Measurements from ENCODE around the gene NR4A2.

GRCh38 chr2:156346731-156347130, 14.2 kb upstream of the NR4A2 start:
- TF ChIP-seq EZH2 (IDR thresholded peaks at IDR 0.05; ENCODE audit: insufficient read depth, poor library complexity, severe bottlenecking): no peak
- TF ChIP-seq EZH2phosphoT487 (IDR thresholded peaks at IDR 0.05; ENCODE audit: insufficient read depth, low read depth): no peak
